T47D (cell line): Measurements from ENCODE around the gene DIABLO.

Experiments
- DNase-seq, 2 experiments: peaks; one replicate each; pipeline versions ENCODE4 v3.0.0 to v3.0.0-alpha.2; 2011 to 2012; ENCODE audit warnings: low read depth in 1 of 2, low spot score in 1 of 2
- JUND ChIP-seq: IDR thresholded peaks from 2 replicates; pipeline ENCODE4 v1.6.1; 2012; ENCODE audit warnings: low read depth
- in situ Hi-C: cut with HindIII; loops from 2 replicates; pipeline ENCODE4 v1.10.0; 2016; ENCODE audit warnings: low sequenced_read_pairs, low pct_unique_long_range_greater_than_20kb

The DIABLO gene

DNA sequence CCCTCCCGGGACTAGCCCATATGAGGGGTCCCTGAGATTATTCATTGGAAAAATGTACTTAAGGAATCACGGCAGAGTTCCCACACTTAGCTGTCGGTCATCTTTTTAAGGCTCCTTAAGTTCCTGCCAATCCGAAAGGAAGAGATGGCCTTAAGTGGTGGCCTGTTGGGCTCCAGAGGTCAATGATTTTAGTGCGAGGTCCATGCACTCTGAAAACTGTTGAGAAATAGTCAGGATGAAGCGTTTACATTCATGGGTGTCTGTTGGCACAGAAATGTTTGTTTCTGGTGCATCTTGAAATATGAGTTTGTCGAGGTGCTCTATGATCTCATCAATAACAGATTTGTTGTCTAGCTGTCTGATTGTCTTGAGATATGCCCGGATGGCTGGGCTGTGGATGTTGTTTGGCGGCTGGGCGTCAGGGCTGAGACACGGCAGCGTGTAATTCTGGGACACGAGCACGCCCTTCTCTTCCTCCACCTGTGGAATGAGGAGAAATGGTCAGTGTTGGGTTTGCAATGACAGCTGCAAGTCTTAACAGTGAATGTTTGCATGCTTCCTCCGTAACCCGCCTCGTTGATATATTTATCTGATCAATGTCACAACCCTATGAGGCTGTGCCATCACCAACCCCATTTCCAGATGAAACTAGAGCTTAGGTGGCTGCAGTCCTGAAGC is 53.5 kb downstream of the DIABLO start:
- no peak for TF ChIP-seq JUND
- in situ Hi-C loops = no loop called here
- no peak for DNase-seq

DNA sequence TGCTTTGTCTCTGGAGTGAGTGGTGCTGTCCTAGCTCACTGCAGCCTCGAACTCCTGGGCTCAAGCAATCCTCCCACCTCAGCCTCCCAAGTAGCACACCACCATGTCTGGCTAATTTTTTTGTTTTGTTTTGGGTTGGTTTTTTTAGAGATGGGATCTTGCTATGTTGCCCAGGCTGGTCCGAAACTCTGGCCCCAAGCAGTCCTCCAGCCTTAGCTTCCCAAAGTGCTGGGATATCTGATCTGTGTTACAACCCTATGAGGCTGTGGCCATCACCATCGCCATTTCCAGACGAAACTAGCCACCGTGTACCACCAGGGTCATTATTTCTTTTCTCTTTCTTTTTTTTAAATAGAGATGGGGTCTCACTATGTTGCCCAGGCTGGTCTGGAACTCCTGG is 54.5 kb downstream of the DIABLO start:
- no peak for DNase-seq
- no peak for TF ChIP-seq JUND
- in situ Hi-C loops = no loop called here

DNA sequence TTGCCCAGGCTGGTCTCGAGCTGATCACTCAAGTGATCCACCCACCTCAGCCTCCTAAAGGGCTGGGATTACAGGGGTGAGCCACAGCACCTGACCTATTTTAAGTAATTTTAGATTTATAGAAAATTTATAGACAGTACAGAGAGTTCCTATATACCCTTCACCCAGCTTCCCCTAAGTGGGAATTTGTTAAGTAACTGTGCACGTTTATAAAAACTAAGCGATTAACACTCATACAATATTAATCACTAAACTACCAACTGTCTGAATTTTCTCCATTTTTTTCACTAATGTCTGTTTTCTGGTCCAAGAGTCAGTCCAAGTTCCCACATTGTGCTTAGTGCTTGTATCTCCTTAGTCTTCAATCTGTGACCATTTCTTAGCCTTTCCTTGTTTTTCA is 57.4 kb downstream of the DIABLO start:
- DNase-seq = no peak
- no peak for TF ChIP-seq JUND
- in situ Hi-C loops = no loop called here

DNA sequence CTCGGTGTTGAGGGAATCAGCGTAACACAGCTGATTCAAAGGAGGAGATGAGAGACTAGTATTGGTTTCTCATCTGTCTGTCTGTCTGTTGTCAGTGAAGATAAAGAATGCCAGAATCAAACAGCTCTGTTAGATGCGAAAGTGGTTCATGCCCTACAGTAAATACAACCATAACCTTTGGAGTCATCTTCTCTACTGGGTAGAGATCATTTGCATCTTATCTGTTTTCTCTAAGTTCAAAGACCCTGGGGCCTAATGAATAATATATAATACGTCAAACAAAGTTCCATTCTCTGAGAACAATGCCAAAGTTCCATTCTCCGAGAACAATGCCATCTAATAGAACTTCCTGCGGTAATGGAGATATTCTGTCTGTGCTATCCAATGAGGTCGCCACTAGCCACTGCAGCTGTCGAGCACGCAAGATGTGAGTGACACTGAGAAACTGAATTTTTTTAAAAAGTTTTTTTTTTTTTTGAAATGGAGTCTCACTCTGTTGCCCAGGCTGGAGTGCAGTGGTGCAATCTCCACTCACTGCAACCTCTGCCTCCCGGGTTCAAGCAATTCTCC is 58.4 kb downstream of the DIABLO start:
- in situ Hi-C loops = no loop called here
- no peak for DNase-seq
- no peak for TF ChIP-seq JUND

DNA sequence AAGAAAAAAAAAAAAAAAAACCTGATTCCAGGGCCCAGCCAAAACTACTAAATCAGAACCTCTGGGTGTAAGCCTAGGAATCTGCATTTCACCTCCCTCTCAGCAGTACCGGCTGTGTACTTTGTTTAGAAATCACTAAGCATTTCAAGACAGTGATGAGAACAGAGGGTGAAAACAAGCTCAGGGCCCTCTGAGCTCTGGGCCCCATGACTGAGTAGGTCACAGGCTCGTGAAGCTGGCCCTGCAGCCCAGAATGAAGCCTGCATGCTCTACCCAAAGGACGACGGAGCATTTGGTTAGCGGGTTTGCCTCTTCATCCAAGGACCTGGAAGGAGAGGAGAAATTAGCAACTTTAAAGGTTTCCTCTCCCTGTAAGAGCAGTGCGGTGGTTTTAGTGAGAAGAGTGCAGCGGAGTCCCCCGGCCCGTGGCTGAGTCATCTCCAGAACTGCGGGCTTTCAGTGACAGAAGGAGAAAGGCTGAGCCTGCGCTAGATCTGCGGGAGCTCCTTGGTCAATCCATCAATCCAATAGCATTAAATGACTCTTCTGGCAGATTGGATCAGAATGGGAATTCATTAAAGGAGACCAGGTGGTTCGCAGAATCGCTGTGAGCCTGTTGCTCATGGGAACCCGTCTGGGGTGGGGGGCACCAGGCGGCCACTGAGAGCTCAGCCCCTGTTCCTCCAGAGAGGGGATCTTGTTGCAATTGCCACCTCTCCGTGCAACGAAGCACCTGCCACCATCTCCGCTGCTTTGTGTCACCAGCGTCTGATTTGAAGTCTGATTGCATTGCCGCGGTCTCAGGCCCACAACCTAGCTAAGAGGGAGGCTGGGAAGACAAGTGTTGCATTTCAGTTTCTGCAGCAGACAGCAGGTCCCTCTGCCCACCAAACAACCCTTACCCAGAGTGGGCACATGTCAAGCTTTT is 59.2 kb downstream of the DIABLO start:
- TF ChIP-seq JUND = no peak
- DNase-seq = no peak
- in situ Hi-C loops = no loop called here

DNA sequence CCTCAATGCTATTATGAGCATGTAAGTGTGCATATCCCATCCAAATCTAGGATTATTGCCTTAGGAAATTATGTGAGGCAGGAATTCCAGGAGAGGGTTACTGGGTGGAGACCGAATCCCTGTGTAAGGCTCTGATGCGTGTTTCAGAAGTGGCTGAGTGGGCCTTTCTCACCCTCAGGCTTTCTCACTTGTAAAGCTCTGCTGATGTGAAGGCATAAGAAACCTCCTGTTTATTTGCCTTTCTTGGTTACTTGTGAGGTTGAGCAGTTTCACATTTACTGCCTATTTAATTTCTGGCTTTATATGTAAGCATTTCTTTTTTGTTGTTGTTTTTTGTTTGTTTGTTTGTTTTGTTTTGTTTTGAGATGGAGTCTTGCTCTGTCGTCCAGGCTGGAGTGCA is 62.9 kb downstream of the DIABLO start:
- no peak for TF ChIP-seq JUND
- in situ Hi-C loops = no loop called here
- no peak for DNase-seq

DNA sequence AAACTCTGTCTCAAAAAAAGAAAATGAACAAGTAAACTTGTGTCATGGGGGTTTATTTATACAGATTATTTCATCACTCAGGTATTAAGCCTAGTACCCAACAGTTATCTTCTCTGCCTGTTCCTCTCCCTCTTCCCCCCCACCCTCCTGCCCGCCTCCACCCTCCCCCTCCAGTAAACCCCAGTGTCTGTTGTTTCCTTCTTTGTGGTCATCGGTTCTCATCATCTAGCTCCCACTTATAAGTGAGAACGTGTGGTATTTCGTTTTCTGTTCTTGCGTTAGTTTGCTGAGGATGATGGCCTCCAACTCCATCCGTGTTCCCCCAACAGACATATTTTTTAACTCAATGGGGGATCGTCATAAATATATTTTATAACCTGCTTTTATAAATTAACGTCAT is 64.2 kb downstream of the DIABLO start:
- in situ Hi-C loops = no loop called here
- TF ChIP-seq JUND = no peak

DNA sequence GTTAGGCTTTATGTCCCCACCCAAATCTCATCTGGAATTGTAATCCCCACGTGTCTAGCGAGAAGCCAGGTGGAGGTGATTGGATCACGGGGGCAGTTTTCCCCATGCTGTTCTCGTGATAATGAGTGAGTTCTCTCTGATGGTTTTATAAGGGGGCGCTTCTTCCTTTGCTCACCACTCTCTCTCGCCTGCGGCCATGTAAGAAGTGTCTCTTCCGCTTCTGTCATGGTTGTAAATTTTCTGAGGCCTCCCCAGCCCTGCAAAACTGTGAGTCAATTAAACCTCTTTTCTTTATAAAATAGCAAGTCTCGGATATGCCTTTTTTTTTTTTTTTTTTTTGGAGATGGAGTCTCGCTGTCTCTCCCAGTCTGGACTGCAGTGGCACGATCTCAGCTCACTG is 65.1 kb downstream of the DIABLO start:
- TF ChIP-seq JUND = no peak
- DNase-seq = no peak
- in situ Hi-C loops = no loop called here

More for the DNA sequence above, 64.2 kb downstream of the DIABLO start:
- no peak for DNase-seq

DNA sequence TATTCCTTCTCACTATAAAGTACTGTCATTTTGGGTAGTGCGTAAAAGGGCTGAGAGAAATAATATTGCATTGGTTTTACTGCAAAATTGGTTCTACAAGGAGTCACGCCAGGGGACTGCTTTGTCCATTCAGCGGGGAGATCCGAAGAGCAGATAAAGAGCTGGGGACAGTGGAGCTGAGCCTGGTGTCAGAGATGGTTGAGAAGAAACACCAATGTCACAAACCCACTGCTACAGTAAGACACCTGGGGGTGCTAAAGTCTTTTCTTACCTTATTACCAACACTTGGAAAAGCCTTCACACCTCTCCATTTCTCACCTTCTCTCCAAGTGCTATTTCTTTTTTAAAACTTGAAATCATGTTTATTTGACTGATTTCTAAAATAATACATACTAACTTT is 66.0 kb downstream of the DIABLO start:
- peak in 1 of 2 experiments; percentile 48 for DNase-seq
- in situ Hi-C loops = no loop called here
- no peak for TF ChIP-seq JUND

DNA sequence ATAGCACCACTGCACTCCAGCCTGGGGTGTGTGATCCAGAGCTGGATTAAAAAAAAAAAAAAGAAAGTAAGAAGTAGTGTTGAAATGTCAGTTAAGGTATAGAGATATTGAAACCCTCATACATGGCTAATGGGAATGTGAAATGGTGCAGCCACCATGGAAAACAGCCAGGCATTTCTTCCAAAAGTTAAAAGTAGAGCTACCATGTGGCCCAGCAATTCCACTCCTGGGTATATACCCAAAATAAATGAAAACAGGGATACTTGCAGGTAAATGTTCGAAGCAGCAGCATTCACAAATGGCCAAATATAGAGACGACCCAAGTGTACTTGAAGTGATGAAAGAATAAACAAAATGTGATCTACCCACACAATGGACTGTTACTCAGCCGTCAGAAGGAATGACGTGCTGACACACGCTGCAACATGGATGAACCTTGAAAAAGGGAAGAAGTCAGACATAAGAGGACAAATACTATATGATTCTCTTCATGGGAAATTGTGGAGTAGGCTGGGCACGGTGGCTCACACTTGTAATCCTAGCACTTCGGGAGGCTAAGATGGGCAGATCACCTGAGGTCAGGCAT is 67.1 kb downstream of the DIABLO start:
- DNase-seq = no peak
- in situ Hi-C loops = no loop called here
- TF ChIP-seq JUND = no peak
